NB4 (cell line): ENCODE measurements around the gene LHX2.

Experiments
- DNase-seq: peaks from one replicate; pipeline ENCODE4 v3.0.0; 2010; ENCODE audit warnings: low read depth
- H3K4me3 ChIP-seq: one replicate; pipeline ENCODE4 v1.5.1; 2011; ENCODE audit warnings: mild to moderate bottlenecking, low read depth, low read length, moderate library complexity
- MYC ChIP-seq: IDR thresholded peaks from 2 replicates; pipeline ENCODE4 v1.6.1; 2011; ENCODE audit warnings: low read depth, low read length
- POLR2A ChIP-seq: IDR thresholded peaks from 2 replicates; pipeline ENCODE4 v1.6.1; 2011; ENCODE audit warnings: mild to moderate bottlenecking; ENCODE audit not compliant: insufficient read length; ENCODE audit errors: extremely low read depth
- TF ChIP-seq, protein P1 (sequence below): IDR thresholded peaks from one replicate; pipeline ENCODE4 v1.5.1; 2012; ENCODE audit warnings: low read depth, low read length
- TF ChIP-seq, protein P2 (sequence below): IDR thresholded peaks from 2 replicates; pipeline ENCODE4 v1.6.1; 2011; ENCODE audit warnings: low read depth, low read length

Gene LHX2

DNA sequence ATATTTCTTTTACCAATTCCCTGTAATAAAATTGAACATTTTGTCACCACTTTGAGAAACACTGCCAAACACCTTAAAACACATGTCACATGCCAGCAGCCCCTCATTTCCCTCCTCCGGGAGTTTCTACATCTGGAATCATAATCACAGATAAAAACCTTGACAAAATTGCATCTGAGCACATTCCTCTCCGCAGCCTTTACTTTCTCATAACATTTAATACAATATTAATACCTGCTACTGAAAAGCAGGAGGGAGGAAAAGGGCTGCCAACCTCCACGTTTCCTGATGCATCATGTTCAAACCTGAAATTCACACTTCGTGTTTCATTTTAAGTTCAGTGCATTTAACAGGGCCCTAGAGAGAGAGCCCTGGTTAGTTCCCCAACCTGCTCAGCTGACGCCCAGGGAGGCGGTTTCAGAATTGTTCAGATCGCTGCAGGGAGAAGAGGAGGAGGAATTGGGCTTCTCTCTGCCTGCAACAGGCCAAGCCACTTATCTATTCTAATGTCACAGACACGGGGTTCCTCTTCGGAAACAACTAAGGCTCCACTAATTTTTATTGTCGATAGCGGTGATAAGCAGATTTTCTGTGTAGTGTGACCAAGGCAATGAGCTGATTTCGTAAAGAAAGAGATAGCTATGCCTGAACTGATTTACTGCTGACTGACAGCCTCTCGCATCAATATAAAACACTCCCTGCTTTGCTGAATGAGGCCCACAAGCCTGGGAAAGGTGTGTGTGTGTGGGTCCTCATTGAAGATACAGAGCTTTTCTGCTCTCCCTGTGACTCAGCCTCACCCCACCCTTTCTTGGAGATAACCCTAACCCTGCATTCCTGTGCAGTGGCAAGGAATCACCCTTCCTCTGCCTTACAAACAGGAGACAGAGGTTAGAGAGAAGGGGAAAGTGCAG lies 4.9 kb upstream of the LHX2 start:
- H3K4me3 ChIP-seq = no peak overlapping the region
- DNase-seq = peak; percentile 67
- TF ChIP-seq POLR2A = no peak
- TF ChIP-seq, protein P1, sequence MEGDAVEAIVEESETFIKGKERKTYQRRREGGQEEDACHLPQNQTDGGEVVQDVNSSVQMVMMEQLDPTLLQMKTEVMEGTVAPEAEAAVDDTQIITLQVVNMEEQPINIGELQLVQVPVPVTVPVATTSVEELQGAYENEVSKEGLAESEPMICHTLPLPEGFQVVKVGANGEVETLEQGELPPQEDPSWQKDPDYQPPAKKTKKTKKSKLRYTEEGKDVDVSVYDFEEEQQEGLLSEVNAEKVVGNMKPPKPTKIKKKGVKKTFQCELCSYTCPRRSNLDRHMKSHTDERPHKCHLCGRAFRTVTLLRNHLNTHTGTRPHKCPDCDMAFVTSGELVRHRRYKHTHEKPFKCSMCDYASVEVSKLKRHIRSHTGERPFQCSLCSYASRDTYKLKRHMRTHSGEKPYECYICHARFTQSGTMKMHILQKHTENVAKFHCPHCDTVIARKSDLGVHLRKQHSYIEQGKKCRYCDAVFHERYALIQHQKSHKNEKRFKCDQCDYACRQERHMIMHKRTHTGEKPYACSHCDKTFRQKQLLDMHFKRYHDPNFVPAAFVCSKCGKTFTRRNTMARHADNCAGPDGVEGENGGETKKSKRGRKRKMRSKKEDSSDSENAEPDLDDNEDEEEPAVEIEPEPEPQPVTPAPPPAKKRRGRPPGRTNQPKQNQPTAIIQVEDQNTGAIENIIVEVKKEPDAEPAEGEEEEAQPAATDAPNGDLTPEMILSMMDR = no peak
- TF ChIP-seq MYC = no peak
- TF ChIP-seq, protein P2, sequence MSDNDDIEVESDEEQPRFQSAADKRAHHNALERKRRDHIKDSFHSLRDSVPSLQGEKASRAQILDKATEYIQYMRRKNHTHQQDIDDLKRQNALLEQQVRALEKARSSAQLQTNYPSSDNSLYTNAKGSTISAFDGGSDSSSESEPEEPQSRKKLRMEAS = no peak

DNA sequence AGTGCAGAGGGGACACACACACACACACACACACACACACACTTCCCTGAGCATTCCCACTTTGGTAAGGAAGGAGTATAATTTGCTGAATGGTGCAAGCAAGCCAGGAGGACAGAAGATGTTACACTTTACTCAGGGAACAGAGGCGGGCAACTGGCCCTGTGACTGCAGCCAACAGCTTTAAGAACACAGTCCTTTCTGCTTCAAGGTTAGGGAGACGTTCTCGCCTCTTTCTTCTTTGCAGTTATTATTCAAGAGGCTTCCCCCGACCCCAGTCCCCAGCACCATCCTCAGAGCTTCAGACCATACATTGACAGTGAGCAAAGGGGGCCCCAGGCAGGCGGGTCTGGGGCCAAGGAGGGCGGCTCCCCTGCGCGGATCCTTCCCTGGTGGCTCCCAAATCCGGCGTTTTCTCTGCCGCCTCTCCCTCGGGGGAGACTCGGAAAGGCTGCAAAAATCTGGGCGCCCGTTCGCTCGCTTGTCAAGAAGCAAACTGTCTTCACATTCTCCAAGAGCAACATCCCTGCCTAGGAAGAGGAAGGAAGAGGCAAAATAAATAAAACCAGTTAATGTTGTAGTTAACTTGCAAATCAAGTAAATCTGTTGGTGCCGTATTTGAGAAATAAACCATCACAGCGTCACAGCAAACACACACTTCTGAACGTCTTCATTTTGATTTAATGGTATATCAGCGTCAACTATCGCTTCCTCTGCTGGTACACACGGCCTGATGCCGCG lies 3.8 kb upstream of the LHX2 start:
- DNase-seq = no peak
- TF ChIP-seq POLR2A = no peak
- no peak for TF ChIP-seq MYC
- TF ChIP-seq, protein P1 = no peak
- TF ChIP-seq, protein P2 = no peak
- H3K4me3 ChIP-seq = no peak overlapping the region

DNA sequence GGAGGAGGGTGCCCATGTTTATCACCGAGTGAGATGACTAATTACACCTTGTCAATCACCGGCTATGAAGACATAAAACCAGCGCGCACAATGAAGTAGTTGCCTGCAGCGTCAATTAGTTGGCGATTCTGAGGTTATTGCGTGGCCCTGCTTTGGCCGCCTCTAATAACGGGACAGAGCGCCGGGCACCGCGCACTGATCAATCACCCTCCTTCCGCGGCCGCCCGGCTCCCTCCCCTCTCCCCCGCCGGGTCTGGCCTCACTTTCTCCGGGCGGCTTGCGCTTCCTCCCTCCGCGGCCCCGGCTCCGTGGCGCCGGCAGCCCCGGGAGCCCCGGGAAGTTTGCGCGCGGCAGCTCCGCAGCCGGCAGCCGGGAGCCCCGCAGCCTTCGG lies 3.3 kb upstream of the LHX2 start:
- H3K4me3 ChIP-seq = no peak overlapping the region
- DNase-seq = peak; percentile 51
- no peak for TF ChIP-seq POLR2A
- TF ChIP-seq MYC = no peak
- TF ChIP-seq, protein P2 = no peak
- TF ChIP-seq, protein P1 = no peak

DNA sequence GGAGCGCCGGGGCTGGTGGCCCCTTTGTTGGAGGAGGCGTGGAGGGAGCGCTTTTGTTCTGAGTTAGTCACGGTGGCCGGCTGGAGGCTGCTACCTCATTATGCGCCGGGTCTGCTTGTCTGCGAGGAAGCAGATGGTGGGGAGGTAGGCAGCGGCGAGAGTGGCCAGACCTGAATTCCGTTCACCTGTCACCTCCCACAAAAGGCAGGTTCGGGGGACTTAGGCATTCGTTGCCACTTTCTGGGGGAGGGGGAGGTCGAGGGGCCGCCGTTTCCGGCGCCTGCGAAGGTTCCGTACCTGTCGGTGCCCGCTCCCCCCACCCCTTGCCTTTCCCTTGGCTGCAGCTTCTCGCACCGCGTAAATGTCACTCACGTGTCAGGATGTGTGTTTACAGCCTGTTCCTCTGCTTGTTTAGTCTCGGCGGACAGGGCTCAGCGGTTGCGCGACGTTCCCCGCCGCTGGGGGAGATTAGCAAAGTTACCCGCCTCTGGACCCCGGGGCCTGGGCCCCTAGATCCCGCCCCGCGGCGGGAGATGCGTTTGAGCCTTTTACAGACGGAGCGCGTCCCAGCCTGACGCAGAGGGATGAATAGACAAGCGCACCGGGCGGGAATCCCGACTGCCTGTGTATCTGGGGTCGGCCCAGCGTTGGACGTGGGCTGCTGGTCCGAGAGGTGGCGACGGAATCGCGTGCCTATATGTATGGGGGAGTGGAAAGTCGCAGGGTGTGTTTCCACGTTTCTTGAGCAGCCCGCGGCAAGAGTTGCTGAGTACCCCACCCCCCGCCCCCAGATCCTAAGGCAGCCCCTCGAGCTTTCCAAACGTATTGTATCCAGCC lies 2.7 kb upstream of the LHX2 start:
- DNase-seq = no peak
- H3K4me3 ChIP-seq = no peak overlapping the region
- no peak for TF ChIP-seq MYC
- TF ChIP-seq, protein P1 = no peak
- TF ChIP-seq, protein P2 = no peak
- no peak for TF ChIP-seq POLR2A

DNA sequence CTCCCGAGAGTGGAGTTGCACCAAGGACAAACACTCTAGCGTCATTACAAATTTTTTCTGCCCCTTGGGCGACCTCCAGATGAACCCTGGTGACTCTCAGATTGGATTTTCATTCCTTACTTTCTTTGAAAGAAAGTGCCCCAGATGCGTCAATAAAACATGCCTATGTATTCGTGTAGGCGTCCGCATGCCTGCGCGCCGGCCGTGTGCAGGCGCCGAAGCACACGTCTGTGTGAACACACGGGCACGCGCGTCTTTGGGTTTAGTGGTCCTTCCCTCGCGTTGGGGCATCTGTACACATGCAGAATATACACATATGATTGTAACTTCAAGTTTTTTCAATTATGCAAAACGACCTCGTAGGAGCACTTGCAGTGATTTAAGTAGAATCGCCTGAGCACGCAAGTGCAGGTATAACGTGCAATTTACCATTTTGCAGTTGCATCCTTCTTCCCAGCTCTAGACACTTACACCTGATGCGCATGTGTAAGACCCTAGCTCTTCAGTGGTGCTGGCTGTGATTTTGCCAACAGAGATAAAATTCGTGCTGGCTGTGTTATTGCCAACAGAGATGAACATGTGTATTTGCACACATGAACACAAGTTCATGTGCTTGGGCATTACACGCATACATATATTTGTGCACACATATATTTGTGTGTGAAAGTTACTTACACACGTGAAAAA lies 1.9 kb upstream of the LHX2 start:
- TF ChIP-seq, protein P2 = no peak
- DNase-seq = no peak
- H3K4me3 ChIP-seq = no peak overlapping the region
